Activated T-cell treated with anti-CD3 and anti-CD28 coated beads, Interleukin-2, amount 50 U/mL, for 4 hours (primary cell): Measurements from ENCODE around the gene CDC34. TPM values are rescaled to one million over a fixed set of nuclear protein-coding genes. Genes with fewer than 3 reads are reported as not detected.

Source experiments
- ATAC-seq, 2 donors: fragments of 200-7000 bp; cut with Tn5 transposase; one replicate each; pipeline ENCODE4 v1.10.0; 2021
- DNase-seq: peaks from one replicate; pipeline ENCODE4 v3.0.0-alpha.2; 2020
- H3K27me3 Mint-ChIP-seq: one replicate; pipeline ENCODE4 v1.8.0; 2021; ENCODE audit warnings: low read depth, mixed read lengths
- H3K36me3 Mint-ChIP-seq: one replicate; pipeline ENCODE4 v1.8.0; 2022; ENCODE audit warnings: mixed read lengths; ENCODE audit not compliant: insufficient read depth
- H3K4me1 Mint-ChIP-seq: one replicate; pipeline ENCODE4 v1.8.0; 2021; ENCODE audit warnings: low read depth, mixed read lengths
- H3K4me3 Mint-ChIP-seq: one replicate; pipeline ENCODE4 v1.8.0; 2021; ENCODE audit warnings: mild to moderate bottlenecking, moderate library complexity, mixed read lengths
- H3K9me3 Mint-ChIP-seq: one replicate; pipeline ENCODE4 v1.8.0; 2021; ENCODE audit warnings: mixed read lengths
- total RNA-seq, 3 donors: library from RNA; stranded (reverse); gene quantifications; one replicate each; pipeline ENCODE4 v1.2.1, GENCODE V29; 2021

Gene CDC34
- total RNA-seq, 3 donors from 2014 or later, result 42.1 to 48.7 (median 45.7) TPM

GRCh38 chr19:556611-557382 lies 25.2 kb downstream of the CDC34 start:
- no peaks in the 10 kb centered on the region for H3K27me3 Mint-ChIP-seq
- no peaks in the 10 kb centered on the region for H3K4me1 Mint-ChIP-seq
- no peaks in the 10 kb centered on the region for H3K9me3 Mint-ChIP-seq
- H3K4me3 Mint-ChIP-seq, result no peak overlapping the region
- DNase-seq (no peak), ATAC-seq (no peak)
- no peaks in the 10 kb centered on the region for H3K36me3 Mint-ChIP-seq

- Mint-ChIP-seq H3K9me3 (no peaks in the 10 kb centered on the region), H3K4me3 (no peak overlapping the region), H3K27me3 (no peaks in the 10 kb centered on the region), H3K4me1 (no peaks in the 10 kb centered on the region), H3K36me3 (no peaks in the 10 kb centered on the region)
- ATAC-seq (no peak), DNase-seq (no peak)
These were observed 27.3 kb downstream of the CDC34 start for GRCh38 chr19:558770-559439.

GRCh38 chr19:560121-560520 lies 28.6 kb downstream of the CDC34 start:
- Mint-ChIP-seq H3K27me3 (no peaks in the 10 kb centered on the region), H3K4me3 (no peak overlapping the region), H3K4me1 (no peaks in the 10 kb centered on the region), H3K36me3 (no peaks in the 10 kb centered on the region), H3K9me3 (no peaks in the 10 kb centered on the region)
- DNase-seq (no peak), ATAC-seq (no peak)

- H3K36me3 Mint-ChIP-seq, result no peaks in the 10 kb centered on the region
- ATAC-seq, result no peak
- H3K4me1 Mint-ChIP-seq, result peaks cover 9% of the 10 kb centered on the region
- no peak overlapping the region for H3K4me3 Mint-ChIP-seq
- no peaks in the 10 kb centered on the region for H3K9me3 Mint-ChIP-seq
- no peak for DNase-seq
- no peaks in the 10 kb centered on the region for H3K27me3 Mint-ChIP-seq
These were observed 34.8 kb downstream of the CDC34 start for GRCh38 chr19:566403-566802.

- DNase-seq (no peak), ATAC-seq (no peak)
- H3K4me3 Mint-ChIP-seq, result no peak overlapping the region
- no peaks in the 10 kb centered on the region for H3K9me3 Mint-ChIP-seq
- H3K27me3 Mint-ChIP-seq, result no peaks in the 10 kb centered on the region
- no peaks in the 10 kb centered on the region for H3K36me3 Mint-ChIP-seq
- peaks cover 9% of the 10 kb centered on the region for H3K4me1 Mint-ChIP-seq
These were observed 35.3 kb downstream of the CDC34 start for GRCh38 chr19:566844-567243.

- H3K4me3 Mint-ChIP-seq, result no peak overlapping the region
- peaks cover 11% of the 10 kb centered on the region for H3K4me1 Mint-ChIP-seq
- no peaks in the 10 kb centered on the region for H3K9me3 Mint-ChIP-seq
- H3K27me3 Mint-ChIP-seq, result no peaks in the 10 kb centered on the region
- DNase-seq (no peak), ATAC-seq (no peak)
- no peaks in the 10 kb centered on the region for H3K36me3 Mint-ChIP-seq
These were observed 35.8 kb downstream of the CDC34 start for GRCh38 chr19:567296-567900.

- no peaks in the 10 kb centered on the region for H3K27me3 Mint-ChIP-seq
These were observed 38.7 kb downstream of the CDC34 start for GRCh38 chr19:570251-570686.

GRCh38 chr19:570937-571565 lies 39.5 kb downstream of the CDC34 start:
- H3K4me1 Mint-ChIP-seq, result peaks cover 27% of the 10 kb centered on the region
- no peaks in the 10 kb centered on the region for H3K9me3 Mint-ChIP-seq
- H3K4me3 Mint-ChIP-seq, result peak overlapping the region; percentile 85
- DNase-seq, result no peak
- H3K36me3 Mint-ChIP-seq, result no peaks in the 10 kb centered on the region
- no peaks in the 10 kb centered on the region for H3K27me3 Mint-ChIP-seq
- ATAC-seq, result no peak

More at GRCh38 chr19:570251-570686, 38.7 kb downstream of the CDC34 start:
- H3K4me3 Mint-ChIP-seq, result no peak overlapping the region
- no peaks in the 10 kb centered on the region for H3K36me3 Mint-ChIP-seq
- peaks cover 27% of the 10 kb centered on the region for H3K4me1 Mint-ChIP-seq
- no peaks in the 10 kb centered on the region for H3K9me3 Mint-ChIP-seq
- DNase-seq (no peak), ATAC-seq (no peak)

GRCh38 chr19:571566-571974 lies 40.0 kb downstream of the CDC34 start:
- no peaks in the 10 kb centered on the region for H3K27me3 Mint-ChIP-seq
- H3K36me3 Mint-ChIP-seq, result no peaks in the 10 kb centered on the region
- peaks cover 28% of the 10 kb centered on the region for H3K4me1 Mint-ChIP-seq
- ATAC-seq, result no peak
- no peaks in the 10 kb centered on the region for H3K9me3 Mint-ChIP-seq
- no peak for DNase-seq
- H3K4me3 Mint-ChIP-seq, result peak overlapping the region; percentile 85

- DNase-seq (peak; percentile 97), ATAC-seq (peak; percentile 88 to 89)
- Mint-ChIP-seq H3K4me1 (peaks cover 31% of the 10 kb centered on the region), H3K36me3 (no peaks in the 10 kb centered on the region), H3K27me3 (no peaks in the 10 kb centered on the region), H3K9me3 (no peaks in the 10 kb centered on the region), H3K4me3 (peak within 1 kb of the TSS; percentile 85)
These were observed 40.7 kb downstream of the CDC34 start, which contains the start of gene BSG for GRCh38 chr19:572140-572742. BSG (plus strand) TSS chr19:572596; CDS start chr19:572635, 39 bp downstream.

- no peaks in the 10 kb centered on the region for H3K27me3 Mint-ChIP-seq
These were observed 41.4 kb downstream of the CDC34 start for GRCh38 chr19:572743-573518.

GRCh38 chr19:573519-573825 lies 41.9 kb downstream of the CDC34 start:
- Mint-ChIP-seq H3K9me3 (no peaks in the 10 kb centered on the region), H3K27me3 (no peaks in the 10 kb centered on the region), H3K4me3 (peak overlapping the region; percentile 85), H3K36me3 (no peaks in the 10 kb centered on the region), H3K4me1 (peaks cover 31% of the 10 kb centered on the region)
- no peak for ATAC-seq
- no peak for DNase-seq

More at GRCh38 chr19:572743-573518, 41.4 kb downstream of the CDC34 start:
- peaks cover 31% of the 10 kb centered on the region for H3K4me1 Mint-ChIP-seq
- H3K4me3 Mint-ChIP-seq, result peak overlapping the region; percentile 85
- peak in 1 of 2 donors; percentile 29 for ATAC-seq
- H3K9me3 Mint-ChIP-seq, result no peaks in the 10 kb centered on the region
- DNase-seq, result no peak
- no peaks in the 10 kb centered on the region for H3K36me3 Mint-ChIP-seq

GRCh38 chr19:574658-575526 lies 43.3 kb downstream of the CDC34 start:
- peak overlapping the region; percentile 61 for H3K4me3 Mint-ChIP-seq
- H3K9me3 Mint-ChIP-seq, result no peaks in the 10 kb centered on the region
- H3K36me3 Mint-ChIP-seq, result no peaks in the 10 kb centered on the region
- ATAC-seq (no peak), DNase-seq (no peak)
- H3K27me3 Mint-ChIP-seq, result no peaks in the 10 kb centered on the region
- peaks cover 30% of the 10 kb centered on the region for H3K4me1 Mint-ChIP-seq
